HG03196 (cell line): ENCODE data around the gene ARHGAP44.

Experiments used
- ATAC-seq: cut with Tn5 transposase; IDR thresholded peaks from one replicate; pipeline ENCODE4 v1.9.1; 2021; ENCODE audit not compliant: unreplicated experiment

Gene ARHGAP44

DNA sequence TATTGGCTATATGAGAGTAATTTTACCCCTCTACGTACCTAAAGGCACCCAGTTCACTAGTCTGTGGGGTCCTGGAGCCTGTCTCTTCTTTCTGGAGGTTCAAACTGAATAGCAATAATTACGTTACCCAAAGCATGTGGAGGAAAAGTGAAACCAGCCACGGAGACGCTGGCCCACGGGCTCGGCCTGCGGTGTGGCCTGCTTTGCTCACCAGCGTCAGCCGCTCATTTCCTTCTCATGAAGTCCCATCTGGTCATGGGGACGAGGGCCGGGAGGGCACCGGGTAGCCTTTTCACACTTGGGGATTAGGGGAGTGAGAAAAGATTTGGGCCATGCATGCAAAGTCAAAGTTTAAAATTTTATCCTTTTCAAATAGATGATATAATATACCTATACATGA is 201.6 kb downstream of the ARHGAP44 start:
- no peak for ATAC-seq

DNA sequence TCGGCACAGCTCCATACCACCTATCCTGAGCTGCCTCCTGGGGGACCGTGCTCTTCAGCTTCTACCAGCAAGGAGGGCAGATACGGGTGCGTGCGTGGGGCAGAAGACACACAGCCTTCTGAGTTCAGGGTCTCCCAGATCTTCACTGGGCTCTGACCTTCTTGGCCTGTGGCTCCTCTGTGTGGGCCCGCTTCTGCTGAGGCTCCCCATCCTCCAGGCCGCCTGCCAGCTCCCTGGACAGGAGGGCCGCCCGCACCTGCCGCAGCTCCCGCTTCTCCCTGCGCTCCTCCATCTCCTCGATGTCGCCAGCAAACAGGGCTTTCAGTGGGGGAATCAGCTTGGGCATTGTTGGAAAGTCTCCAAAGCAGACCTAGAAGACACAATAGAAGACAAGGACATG is 203.4 kb downstream of the ARHGAP44 start:
- no peak for ATAC-seq

GRCh38 chr17:12993631-12994030 is 204.3 kb downstream of the ARHGAP44 start:
- ATAC-seq = no peak

DNA sequence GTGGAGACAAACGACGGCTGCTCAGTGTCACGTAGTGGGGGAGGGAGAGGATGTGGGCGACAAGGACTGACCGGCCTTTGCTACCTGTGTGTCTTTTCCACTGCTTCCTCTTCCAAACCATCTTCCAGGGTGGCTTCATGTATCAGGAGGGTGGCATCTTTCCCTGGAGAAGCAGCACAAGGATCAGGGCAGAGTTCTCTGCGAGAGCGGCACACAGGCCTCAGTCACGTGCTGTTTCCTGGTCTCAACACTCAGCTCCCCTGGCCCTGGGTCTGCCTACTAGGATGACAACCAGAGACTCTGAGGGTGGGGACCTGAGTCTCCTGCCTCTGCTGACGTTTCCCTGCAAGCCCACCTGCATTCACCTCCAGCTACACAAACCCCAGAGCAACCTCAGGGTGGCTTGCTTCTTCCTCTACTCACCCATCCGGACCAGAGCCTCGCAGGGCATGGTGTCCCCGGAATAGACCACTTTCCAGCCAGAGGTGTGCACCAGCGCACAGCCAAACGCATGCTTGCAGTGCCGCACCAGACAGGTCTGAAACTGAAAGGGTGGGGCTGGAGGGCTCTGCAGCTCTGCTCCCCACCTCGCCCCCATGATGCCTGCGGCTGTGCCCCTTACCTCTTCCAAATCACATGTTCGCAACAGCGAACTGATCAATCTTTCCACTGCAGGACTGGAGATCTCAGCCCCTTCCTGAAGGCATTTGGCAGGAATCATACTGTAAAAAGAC is 205.2 kb downstream of the ARHGAP44 start:
- ATAC-seq = no peak

GRCh38 chr17:12995106-12995895 is 206.0 kb downstream of the ARHGAP44 start:
- ATAC-seq = no peak

GRCh38 chr17:12995896-12996295 is 206.6 kb downstream of the ARHGAP44 start:
- no peak for ATAC-seq

- ATAC-seq = no peak
Observed at GRCh38 chr17:12996357-12996756, 207.1 kb downstream of the ARHGAP44 start.

DNA sequence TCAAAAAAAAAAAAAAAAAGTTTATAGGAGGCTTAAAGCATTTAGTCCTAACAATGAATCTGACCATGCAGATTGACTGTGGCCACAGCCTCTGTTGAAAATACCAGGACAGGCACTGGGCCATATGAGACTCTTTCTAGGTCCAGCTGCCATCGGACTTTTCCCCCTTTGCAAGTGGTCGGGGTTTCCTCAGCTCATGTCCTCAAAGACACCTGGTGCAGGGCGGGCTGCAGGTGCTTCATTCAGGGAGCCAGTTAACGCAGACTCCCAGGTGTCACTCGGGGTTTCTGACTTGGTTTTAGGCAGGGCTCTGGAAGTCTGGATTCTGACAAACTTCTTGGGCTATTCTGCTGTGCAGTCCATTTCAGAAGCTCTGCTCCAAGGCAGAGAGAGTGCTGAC is 207.6 kb downstream of the ARHGAP44 start:
- no peak for ATAC-seq

DNA sequence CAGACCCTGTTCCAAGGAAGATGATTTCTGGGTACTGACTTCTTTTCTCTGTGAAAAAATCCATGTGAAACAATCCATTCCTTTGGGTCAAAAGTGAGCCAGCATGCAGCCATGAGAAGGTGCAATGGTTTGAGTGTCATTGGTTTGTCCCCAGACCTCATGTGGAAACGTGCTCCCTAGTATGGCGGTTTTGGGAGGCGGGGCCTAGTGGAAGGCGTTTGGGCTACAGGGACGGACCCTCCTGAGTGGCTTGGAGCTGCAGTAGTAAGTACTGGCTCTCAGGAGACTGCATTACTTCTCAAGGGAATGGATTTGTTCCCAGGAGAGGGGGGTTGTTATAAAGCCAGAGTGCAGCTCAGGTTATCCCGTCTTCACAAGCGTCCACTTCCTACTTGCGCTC is 209.2 kb downstream of the ARHGAP44 start:
- no peak for ATAC-seq

DNA sequence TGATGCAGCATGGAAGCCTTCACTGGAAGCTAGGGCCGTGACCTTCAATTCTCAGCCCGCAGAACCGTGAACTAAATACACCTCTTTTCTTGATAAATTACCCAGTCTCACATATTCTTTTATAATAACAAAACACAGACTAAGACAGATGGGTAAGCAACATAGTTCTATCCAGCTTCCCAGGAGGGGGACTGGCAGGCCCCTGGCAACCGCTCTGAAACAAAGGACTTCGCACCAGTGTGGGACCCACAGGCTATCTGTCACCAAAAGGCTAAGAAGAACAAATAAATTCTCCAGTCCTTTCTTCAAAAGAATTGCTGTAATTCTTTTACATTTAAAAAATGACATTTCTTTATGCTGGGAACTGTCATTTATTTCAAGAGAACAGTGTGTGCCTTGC is 209.6 kb downstream of the ARHGAP44 start:
- ATAC-seq = no peak

- no peak for ATAC-seq
Observed at GRCh38 chr17:13000561-13000960, 211.3 kb downstream of the ARHGAP44 start.

DNA sequence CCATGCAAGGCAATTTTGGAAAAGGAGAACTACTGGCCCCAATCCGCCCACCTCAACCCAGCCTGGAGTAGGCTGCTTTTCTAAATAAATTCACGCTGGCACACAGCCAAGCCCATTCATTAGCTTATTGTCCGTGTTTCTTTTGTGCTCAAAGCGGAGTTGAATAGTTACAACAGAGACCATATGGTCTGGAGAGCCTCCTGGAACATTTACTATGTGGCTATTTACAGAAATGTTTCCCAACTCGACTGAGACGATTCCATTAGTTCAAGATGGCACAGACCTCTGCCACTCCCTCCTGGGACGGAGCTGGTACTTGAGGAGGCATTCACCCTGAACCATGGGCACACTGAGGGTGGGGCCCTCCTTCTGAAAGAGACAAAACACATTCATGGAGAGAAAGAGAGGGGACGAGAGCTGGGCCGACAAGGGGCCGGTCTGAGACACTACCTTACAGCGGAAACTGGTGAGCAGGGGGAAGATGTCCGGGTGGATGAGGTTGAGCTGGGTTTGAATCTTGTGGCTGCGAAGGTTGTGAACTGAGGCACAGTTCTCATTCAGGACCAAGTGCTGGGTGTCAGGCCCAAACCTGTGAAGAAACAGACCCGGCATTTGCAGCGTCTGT is 212.8 kb downstream of the ARHGAP44 start:
- ATAC-seq = no peak

DNA sequence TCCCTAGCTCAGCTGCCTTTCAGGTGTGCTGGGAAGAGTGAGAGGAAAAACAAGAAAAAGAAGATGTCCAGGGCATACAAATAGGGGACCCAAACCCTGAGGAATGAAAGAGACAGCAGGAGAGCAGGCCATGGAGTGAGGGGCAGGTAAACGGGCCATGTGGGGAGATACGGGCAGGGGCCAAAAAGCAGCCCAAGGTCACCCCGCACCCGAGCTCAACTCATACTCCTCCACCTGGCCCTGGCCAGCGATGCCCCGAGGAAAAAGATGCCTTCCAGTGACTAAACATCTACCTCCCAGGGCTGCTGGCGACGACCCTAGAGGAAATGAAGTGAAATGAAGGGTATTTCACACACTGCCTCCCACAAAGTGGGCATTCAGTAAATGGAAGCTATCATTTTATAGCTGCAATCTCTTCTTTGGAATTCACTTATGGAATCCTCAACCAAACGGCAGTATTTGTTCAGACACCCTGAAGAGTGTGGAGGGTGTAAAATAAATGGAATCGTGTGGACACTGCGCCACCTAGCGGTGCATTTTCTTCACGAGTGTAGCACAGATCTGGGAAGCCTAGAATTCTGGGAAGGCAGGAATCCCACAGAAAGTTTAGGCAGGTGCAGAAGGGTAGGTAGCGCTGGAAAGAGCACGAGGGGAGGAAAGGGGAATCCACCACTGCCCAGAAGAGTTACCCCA is 213.6 kb downstream of the ARHGAP44 start:
- no peak for ATAC-seq

- ATAC-seq = no peak
Observed at GRCh38 chr17:13003454-13003851, 214.2 kb downstream of the ARHGAP44 start.

DNA sequence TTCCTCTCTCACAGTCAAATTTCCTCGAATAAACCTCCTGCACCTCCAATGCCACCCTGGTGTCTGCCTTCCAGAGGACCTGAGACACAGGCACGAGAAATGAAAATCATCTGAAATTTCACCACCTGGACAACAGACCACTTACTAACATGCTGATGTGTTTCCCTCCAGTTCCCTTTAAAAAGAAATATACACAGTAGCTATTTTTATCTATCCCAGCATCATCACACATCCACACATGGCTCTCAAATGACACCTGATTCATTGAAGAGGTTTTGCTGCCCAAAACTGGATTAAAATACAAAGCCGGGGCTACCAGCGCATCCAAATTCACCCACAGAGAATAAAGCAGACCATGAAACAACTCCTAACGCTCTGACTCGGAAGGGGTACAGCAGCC is 214.6 kb downstream of the ARHGAP44 start:
- no peak for ATAC-seq

- no peak for ATAC-seq
Observed at GRCh38 chr17:13004336-13004735, 215.0 kb downstream of the ARHGAP44 start.

GRCh38 chr17:13005530-13005929 is 216.2 kb downstream of the ARHGAP44 start:
- ATAC-seq = no peak

DNA sequence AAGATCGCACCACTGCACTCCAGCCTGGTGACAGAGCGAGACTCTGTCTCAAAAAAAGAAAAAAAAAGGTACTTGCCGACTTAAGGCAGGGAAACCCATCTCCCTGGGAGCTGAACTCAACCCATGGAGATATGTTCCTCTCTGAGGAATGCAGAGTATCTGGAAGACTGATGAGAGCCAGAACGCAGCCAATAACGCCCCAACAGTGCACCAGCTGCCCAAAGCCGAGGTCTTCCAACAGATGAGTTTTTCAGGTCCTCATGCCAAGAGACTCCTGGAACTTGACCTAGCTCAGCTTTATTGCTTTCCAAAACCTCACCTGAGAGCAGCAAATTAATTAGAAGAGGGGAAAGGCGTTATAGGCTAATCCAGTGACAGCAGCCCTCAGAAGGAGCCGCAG is 219.2 kb downstream of the ARHGAP44 start:
- ATAC-seq = no peak

DNA sequence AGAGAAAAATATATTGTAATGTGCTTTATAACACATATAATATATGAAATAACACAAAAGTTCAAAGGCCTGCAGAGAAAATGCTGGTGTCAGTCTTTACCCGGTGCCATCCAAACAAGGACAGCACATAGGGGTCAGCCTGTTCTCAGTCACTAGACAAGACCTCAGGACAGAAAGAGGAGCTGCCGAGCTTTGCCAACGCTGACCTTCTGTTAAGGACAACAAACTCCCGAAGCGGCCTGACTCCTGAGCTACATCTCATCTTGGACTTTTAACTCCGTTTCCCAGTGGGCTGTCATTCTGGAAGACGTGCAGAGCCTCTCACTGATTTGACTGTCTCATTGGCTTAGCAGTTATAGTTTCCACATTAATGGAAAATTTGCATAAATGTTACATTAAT is 221.7 kb downstream of the ARHGAP44 start:
- ATAC-seq = no peak

- no peak for ATAC-seq
Observed at GRCh38 chr17:13014801-13015200, 225.5 kb downstream of the ARHGAP44 start.

GRCh38 chr17:13016881-13017654 is 227.8 kb downstream of the ARHGAP44 start:
- peak; percentile 11 for ATAC-seq
